ENCODE results near the gene REV3L.
"Not testable (repeated sequence)": the region's sequence is repeated elsewhere in the genome, so short reads cannot be mapped to it uniquely, and the experiment has no call there.

Gene REV3L

DNA sequence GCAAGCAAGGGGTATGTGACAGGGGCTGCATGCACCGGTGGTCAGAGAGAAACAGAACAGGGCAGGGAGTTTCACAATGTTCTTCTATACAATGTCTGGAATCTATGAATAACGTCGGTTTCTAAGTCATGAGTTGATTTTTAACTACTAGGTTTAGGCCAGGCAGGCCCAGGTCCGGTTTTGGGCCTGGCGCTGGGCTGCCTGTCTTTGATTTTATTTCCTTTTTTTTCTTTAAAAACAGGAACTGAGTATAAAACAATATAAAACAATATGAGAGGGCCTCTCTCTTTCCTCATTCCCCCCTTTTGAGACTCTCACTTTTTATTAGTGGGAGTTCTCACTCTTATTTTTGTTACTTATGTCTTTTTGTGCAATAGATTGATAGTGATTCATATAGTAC lies 198.7 kb downstream of the REV3L start:
- DNase-seq, result not testable (repeated sequence)

DNA sequence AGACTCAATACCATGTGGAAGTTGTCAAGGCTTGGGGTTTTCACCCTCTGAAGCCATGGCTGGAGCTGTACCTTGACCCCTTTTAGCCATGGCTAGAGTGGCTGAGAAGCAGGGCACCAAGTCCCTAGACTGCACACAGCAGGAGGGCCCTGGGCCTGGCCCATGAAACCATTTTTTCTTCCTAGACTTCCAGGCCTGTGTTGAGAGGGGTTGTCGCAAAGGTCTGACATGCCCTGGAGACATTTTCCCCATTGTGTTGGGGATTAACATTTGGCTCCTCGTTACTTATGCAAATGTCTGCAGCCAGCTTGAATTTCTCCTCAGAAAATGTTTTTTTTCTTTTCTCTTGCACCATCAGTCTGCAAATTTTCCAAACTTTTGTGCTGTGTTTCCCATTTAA lies 199.3 kb downstream of the REV3L start:
- no peak for DNase-seq

GRCh38 chr6:111282515-111282914 lies 200.5 kb downstream of the REV3L start:
- DNase-seq, result no peak

- no peak for DNase-seq
Observed at GRCh38 chr6:111280445-111280955, 202.5 kb downstream of the REV3L start.

DNA sequence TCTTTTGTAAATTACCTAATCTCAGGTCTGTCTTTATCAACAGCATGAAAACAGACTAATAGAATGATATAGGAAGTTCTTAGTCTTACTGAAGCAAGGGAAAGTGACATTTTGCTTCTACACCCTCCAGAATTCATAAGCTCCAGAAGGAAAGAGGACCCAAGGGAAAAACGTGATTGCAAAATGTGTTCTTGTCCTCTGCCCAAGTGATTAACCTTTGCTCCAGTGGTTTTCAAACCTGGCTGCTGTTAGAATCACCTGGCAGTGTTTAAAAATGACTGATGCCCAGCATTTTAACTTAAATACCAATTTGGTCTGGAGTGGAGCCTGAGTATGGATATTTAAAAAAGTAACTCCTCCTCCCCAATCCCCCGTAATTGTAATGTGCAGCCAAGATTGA lies 204.3 kb downstream of the REV3L start:
- no peak for DNase-seq

DNA sequence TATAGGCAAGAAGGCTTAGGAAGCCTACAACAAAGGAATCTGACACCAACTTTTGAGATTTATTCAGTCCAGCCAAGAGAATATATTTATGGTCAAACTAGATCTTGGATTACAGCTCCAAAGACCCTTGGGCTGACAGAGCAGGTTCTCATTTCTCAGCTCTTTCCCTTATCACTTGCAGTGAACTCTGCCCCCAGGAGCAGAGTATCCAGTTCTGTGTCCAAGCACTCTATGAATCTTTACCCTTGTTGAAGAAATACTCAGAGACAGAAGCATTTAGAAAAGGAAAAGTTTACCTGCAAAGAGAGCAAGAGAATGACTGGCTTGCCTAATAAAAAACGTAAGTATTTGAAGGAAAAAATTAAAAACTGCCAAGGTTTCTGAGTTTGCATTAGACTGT lies 205.2 kb downstream of the REV3L start:
- no peak for DNase-seq

- no peak for DNase-seq
Observed at GRCh38 chr6:111276736-111277135, 206.3 kb downstream of the REV3L start.

DNA sequence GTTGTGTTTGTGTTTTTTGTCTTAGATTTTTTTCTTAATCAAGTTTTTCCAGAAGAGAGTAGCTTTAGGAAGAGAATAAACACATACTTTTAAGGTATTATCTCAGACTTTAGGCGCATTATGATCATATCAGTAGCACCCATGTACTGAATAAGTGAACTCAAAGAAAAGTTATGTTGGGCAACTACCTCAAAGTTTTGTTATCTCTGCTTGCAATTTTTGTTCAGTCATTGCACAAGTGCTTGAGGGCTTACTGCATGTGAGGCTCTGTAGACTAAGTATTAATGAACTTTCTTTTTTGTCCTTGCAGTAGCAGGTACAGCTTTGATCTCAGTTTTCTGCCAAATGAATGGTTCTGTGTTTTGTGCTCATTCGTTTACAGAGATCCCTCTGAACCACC lies 206.7 kb downstream of the REV3L start:
- DNase-seq, result no peak

- DNase-seq, result no peak
Observed at GRCh38 chr6:111274593-111275217, 208.3 kb downstream of the REV3L start.

GRCh38 chr6:111270121-111270520 lies 212.9 kb downstream of the REV3L start:
- no peak for DNase-seq

DNA sequence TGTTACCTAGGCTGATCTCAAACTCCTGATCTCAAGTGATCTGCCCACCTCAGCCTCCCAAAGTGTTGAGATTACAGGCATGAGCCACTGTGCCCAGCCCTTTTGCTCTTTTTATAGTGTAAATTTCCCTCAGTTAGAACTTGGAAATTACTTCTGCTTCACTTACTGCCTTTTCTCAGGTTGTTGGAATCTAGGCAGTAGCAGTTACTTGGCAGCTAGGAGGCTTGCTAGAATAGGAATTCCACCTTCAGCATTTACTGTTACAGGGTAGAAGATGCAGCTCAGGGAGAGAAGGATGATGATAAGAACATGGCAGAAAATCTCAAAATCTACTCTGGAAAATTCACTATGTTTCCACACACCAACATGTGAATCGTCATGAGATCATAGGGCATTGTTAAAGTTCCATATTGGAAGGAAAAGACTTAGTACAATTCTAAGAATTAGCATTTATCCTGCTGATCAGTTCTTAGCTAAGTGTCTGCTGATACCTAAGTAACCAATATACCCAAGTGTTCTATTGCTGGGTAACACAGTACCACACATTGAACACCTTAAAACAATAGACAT lies 213.5 kb downstream of the REV3L start:
- DNase-seq, result no peak

DNA sequence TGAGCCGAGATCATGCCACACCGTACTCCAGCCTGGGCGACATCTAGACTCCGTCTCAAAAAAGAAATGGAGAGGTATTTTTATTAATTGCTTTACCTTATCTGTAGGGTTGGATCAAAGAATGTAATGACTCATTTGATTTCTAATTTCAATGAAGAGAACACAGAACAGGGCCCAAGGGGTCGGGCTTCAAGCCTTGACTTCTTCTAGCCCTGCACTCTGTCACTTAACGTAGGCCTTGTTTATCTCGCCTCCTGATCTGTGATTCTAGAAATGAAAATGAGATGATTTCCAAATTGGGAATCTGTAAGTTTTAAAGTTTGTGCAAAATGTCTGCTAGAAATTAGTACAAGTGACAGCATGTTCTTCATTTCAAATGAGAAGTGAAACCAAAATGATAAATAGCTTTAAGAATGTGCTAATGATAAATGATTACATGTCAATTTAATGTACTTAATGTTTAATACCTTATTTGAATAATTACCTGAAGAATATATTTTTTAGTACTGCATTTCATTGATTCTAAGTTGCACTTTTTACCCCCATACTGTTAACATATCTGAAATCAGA lies 215.2 kb downstream of the REV3L start:
- DNase-seq, result no peak

DNA sequence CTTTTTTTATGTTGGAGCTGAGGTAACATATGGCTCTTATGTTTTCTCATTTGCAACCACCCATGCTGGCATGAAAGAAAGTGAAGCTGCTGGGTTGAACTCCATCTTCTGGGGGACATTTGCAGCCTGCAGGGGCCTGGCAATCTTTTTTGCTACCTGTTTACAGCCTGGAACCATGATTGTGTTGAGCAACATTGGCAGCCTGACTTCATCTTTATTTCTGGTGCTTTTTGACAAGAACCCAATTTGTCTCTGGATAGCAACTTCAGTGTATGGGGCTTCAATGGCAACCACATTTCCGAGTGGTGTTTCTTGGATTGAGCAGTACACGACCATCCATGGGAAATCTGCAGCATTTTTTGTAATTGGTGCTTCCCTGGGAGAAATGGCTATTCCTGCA lies 216.7 kb downstream of the REV3L start:
- no peak for DNase-seq

- DNase-seq, result no peak
Observed at GRCh38 chr6:111265842-111266241, 217.2 kb downstream of the REV3L start.

- DNase-seq, result no peak
Observed at GRCh38 chr6:111263837-111264236, 219.2 kb downstream of the REV3L start.

DNA sequence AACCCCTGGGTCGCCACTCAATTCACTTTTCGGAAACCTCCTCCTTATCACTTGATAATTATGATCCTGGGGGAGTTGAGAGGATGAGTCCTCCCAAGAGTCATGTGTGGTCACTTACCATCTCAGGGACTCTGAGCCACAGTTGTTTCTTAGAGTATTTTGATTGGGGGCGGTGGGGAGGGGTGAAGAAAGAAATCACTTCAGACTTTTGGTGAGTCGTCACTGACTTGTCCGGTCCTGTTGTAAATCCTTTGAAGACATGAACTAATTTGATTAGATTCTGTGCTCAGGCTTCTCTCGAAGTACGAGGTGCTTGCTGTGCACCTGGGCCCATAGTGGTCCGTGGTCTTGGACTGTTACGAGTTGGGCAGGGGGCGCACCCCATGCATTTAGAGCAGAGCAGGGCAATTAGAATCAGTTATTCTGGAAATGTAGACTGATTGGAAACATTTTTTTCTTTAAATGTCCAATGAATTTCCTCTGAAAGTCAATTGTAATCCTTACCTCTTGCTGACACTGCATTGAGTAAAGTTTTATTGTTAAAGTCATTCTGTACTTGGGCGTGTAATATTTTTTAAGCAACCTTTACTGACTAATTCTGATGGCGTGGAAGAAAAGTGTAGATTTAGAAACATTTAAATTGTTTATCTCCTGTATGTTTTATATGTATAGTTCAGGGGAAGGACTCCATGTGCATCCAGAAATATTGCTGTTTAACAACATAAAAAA lies 222.3 kb downstream of the REV3L start:
- DNase-seq, result no peak

DNA sequence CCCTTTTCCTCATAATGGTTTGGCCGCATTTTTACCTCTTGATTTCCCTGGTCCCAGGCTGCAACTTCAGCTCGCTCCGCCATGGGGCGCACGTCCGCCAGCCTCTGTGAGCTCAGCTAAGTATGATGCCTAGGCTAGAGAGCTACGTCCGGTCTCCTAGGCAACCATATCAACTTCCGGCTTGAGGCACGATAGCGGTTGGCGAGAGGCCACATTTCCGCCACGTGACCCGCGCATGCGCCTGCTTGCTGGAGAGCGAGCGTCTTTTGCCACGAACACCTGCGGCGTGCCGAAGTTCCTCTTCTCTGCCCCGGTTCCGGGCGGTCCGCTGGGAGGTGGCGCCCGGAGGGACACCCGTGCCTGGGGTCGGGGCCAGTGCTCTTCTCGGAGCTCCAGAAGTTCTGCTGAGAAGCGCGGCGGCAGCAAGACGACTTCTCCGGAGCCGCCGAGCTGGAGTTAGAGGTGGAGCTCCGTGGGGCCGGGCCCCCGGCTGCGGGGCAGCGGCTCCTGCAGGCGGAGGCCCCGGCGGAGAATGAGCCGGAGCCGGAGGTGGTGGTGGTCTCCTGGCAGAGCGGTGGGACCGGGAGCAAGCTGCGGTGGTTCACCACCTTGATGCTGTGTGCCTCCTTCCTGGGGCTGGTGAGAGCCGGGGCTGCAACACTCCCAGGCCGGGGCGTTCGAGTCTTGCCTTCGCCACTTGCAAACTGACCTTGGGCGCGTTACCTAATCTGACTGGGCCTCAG lies 223.8 kb downstream of the REV3L start:
- DNase-seq, result peak; percentile 76

GRCh38 chr6:111258615-111259088 lies 224.4 kb downstream of the REV3L start:
- DNase-seq, result no peak

GRCh38 chr6:111258010-111258409 lies 225.0 kb downstream of the REV3L start:
- DNase-seq, result no peak

DNA sequence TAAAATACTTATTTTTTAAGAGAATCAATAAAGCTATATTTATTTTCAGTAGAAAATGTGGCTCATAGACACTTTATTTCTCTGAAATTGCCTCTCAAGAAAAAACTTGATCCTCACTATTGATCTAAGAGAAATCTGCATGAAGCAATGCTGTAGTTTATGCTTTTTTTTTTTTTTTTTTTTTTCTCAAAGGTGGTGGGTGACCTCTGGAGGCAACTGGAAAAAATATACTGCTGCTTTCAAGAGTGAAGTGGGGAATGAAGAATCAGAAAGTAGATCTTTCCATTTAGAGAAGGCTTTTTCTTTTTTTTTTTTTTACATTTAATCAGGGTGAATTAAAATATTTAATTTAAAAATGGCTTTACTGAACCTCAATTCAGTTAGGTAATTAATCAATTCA lies 226.4 kb downstream of the REV3L start:
- no peak for DNase-seq

DNA sequence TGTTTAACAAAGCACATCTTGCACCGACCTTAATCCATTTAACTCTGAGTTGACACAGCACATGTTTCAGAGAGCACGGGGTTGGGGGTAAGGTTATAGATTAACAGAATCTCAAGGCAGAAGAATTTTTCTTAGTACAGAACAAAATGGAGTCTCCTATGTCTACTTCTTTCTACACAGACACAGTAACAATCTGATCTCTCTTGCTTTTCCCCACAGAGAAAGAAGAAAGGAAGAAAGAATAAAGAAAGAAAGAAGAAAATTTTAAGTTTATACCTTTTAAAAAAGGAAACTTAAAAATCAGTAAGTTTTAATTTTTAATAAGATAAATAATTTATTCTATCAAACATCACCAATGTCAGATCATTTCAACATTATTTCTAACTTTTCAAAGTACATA lies 227.2 kb downstream of the REV3L start:
- not testable (repeated sequence) for DNase-seq

GRCh38 chr6:111254779-111255166 lies 228.2 kb downstream of the REV3L start:
- DNase-seq, result no peak

Measured in NCI-H510A treated with DMSO at 0.1 percent for 48 hours (cell line).